ENCODE measurements around the gene AFAP1L2.

DNA sequence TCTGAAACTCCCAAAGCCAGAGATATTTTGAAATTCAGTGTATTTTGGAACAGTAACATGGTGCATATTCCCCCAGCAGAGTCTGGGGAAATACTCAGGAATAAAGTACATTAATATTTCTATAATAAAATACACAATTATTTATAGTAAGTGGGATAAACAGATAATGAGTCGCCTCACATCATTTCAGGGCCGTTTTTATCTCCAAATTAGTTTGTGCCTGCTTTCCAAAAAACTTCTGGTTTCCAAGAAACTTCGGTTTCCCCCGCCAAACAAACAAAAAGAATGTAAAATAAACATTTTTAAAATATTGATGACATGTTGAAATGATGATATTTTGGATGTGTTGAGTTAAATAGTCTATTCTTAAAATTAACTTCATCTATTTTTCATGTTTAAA is 48.2 kb downstream of the AFAP1L2 start:
- TF ChIP-seq, protein P1, sequence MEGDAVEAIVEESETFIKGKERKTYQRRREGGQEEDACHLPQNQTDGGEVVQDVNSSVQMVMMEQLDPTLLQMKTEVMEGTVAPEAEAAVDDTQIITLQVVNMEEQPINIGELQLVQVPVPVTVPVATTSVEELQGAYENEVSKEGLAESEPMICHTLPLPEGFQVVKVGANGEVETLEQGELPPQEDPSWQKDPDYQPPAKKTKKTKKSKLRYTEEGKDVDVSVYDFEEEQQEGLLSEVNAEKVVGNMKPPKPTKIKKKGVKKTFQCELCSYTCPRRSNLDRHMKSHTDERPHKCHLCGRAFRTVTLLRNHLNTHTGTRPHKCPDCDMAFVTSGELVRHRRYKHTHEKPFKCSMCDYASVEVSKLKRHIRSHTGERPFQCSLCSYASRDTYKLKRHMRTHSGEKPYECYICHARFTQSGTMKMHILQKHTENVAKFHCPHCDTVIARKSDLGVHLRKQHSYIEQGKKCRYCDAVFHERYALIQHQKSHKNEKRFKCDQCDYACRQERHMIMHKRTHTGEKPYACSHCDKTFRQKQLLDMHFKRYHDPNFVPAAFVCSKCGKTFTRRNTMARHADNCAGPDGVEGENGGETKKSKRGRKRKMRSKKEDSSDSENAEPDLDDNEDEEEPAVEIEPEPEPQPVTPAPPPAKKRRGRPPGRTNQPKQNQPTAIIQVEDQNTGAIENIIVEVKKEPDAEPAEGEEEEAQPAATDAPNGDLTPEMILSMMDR (IDR thresholded peaks at IDR 0.05): no peak
- TF ChIP-seq EP300 (IDR thresholded peaks at IDR 0.05): no peak
- no peak for TF ChIP-seq POLR2A (IDR thresholded peaks at IDR 0.05)
